IMR-90 (cell line): Measurements from ENCODE around the gene SASH3. TPM values are rescaled to one million over a fixed set of nuclear protein-coding genes. Genes with fewer than 3 reads are reported as not detected.

Experiments
- ATAC-seq: fragments of 200-7000 bp; cut with Tn5 transposase; 2 replicates; pipeline ENCODE4 v1.9.1; 2020; ENCODE audit warnings: low read depth, mild to moderate bottlenecking, moderate library complexity
- BruUV-seq: library from RNA; stranded (reverse); fragments of 400-500 nt; replicated peaks from 2 replicates; lab custom pipeline; 2021; lab: Mats Ljungman, UMichigan
- CTCF ChIA-PET: fragments of 300-600 bp; formaldehyde crosslinking; extraction: SDS; loops from one replicate; lab custom pipeline; 2021; ENCODE audit warnings: antibody characterized with exemption; lab: Yijun Ruan, JAX
- POLR2A ChIA-PET: fragments of 300-600 bp; sonication (Branson Sonifier 250); formaldehyde crosslinking; loops from one replicate; lab custom pipeline; 2022; ENCODE audit warnings: antibody characterized with exemption; ENCODE audit not compliant: unreplicated experiment; lab: Charles Lee
- DNase-seq: peaks from one replicate; pipeline ENCODE4 v3.0.0; 2013
- H2AFZ ChIP-seq: replicated peaks from 2 replicates; pipeline ENCODE3; 2013; ENCODE audit warnings: low read length, mild to moderate bottlenecking; ENCODE audit not compliant: poor library complexity
- H2AK5ac ChIP-seq: 2 replicates; pipeline ENCODE4 v1.6.1; 2013; ENCODE audit warnings: low read depth, low read length, inconsistent platforms
- H2AK9ac ChIP-seq: replicated peaks from 2 replicates; pipeline ENCODE3; 2013; ENCODE audit warnings: mild to moderate bottlenecking, low read depth, low read length, moderate library complexity; ENCODE audit not compliant: poor library complexity
- H2BK120ac ChIP-seq: 2 replicates; pipeline ENCODE4 v1.6.1; 2013; ENCODE audit warnings: low read depth, low read length, inconsistent platforms
- H2BK15ac ChIP-seq: 3 replicates; pipeline ENCODE4 v1.6.1; 2013; ENCODE audit warnings: low read depth, low read length, inconsistent platforms
- H2BK20ac ChIP-seq: 2 replicates; pipeline ENCODE4 v1.6.1; 2013; ENCODE audit warnings: low read depth, mild to moderate bottlenecking, inconsistent platforms, low read length, moderate library complexity
- H2BK5ac ChIP-seq: 2 replicates; pipeline ENCODE4 v1.6.1; 2013; ENCODE audit warnings: mild to moderate bottlenecking, low read depth, low read length, inconsistent platforms; ENCODE audit not compliant: poor library complexity, severe bottlenecking
- H3K14ac ChIP-seq: replicated peaks from 2 replicates; pipeline ENCODE4 v1.6.1; 2013; ENCODE audit warnings: low read depth, low read length, inconsistent platforms
- H3K18ac ChIP-seq: 2 replicates; pipeline ENCODE4 v1.6.1; 2013; ENCODE audit warnings: low read depth, low read length, control low read depth
- H3K23ac ChIP-seq: 2 replicates; pipeline ENCODE4 v1.6.1; 2013; ENCODE audit warnings: low read depth, low read length, inconsistent platforms
- H3K27ac ChIP-seq: 2 replicates; pipeline ENCODE4 v1.5.1; 2013; ENCODE audit warnings: mild to moderate bottlenecking, control low read depth, low read length; ENCODE audit not compliant: insufficient read depth
- H3K27me3 ChIP-seq: 2 replicates; pipeline ENCODE4 v1.6.1; 2013; ENCODE audit warnings: low read length; ENCODE audit not compliant: control insufficient read depth, insufficient read depth
- H3K36me3 ChIP-seq: 2 replicates; pipeline ENCODE4 v1.6.1; 2013; ENCODE audit warnings: low read length, mixed read lengths; ENCODE audit not compliant: control insufficient read depth, insufficient read depth
- H3K4ac ChIP-seq: 2 replicates; pipeline ENCODE4 v1.6.1; 2013; ENCODE audit warnings: low read depth, low read length, inconsistent platforms
- H3K4me1 ChIP-seq: 2 replicates; pipeline ENCODE4 v1.6.1; 2013; ENCODE audit warnings: low read length, mixed read lengths; ENCODE audit not compliant: control insufficient read depth, insufficient read depth
- H3K4me2 ChIP-seq: 2 replicates; pipeline ENCODE4 v1.6.1; 2013; ENCODE audit warnings: low read depth, mild to moderate bottlenecking, control low read depth, low read length, moderate library complexity
- H3K4me3 ChIP-seq: 2 replicates; pipeline ENCODE4 v1.5.1; 2013; ENCODE audit warnings: low read depth, mild to moderate bottlenecking, control low read depth, low read length, moderate library complexity; ENCODE audit not compliant: insufficient read depth
- H3K56ac ChIP-seq: 2 replicates; pipeline ENCODE4 v1.6.1; 2013; ENCODE audit warnings: low read length, inconsistent platforms; ENCODE audit not compliant: insufficient read depth; ENCODE audit errors: extremely low read depth
- H3K79me1 ChIP-seq, 2 experiments: 2 replicates each; pipeline ENCODE4 v1.6.1; 2013; ENCODE audit warnings: low read length in 2 of 2, inconsistent platforms in 1 of 2, low read depth in 1 of 2
- H3K9ac ChIP-seq: 2 replicates; pipeline ENCODE4 v1.6.1; 2013; ENCODE audit warnings: low read depth, low read length, control low read depth
- H3K9me1 ChIP-seq: 2 replicates; pipeline ENCODE4 v1.6.1; 2013; ENCODE audit warnings: low read length, inconsistent platforms; ENCODE audit not compliant: insufficient read depth
- H3K9me3 ChIP-seq: 2 replicates; pipeline ENCODE4 v1.6.1; 2013; ENCODE audit warnings: low read length; ENCODE audit not compliant: control insufficient read depth, insufficient read depth
- H4K20me1 ChIP-seq: 2 replicates; pipeline ENCODE4 v1.6.1; 2013; ENCODE audit warnings: low read length, inconsistent platforms; ENCODE audit not compliant: insufficient read depth
- H4K5ac ChIP-seq: 2 replicates; pipeline ENCODE4 v1.6.1; 2013; ENCODE audit warnings: mild to moderate bottlenecking, low read depth, low read length, control low read depth
- H4K8ac ChIP-seq, 2 experiments: 2 replicates each; pipeline ENCODE4 v1.6.1; 2013; ENCODE audit warnings: low read depth in 2 of 2, low read length in 2 of 2, control low read depth in 1 of 2, inconsistent platforms in 1 of 2
- H4K91ac ChIP-seq: 2 replicates; pipeline ENCODE4 v1.6.1; 2013; ENCODE audit warnings: low read depth, low read length, inconsistent platforms; ENCODE audit not compliant: insufficient read depth
- CEBPB ChIP-seq: IDR thresholded peaks from 2 replicates; pipeline ENCODE4 v1.6.1; 2012; ENCODE audit warnings: low read depth, low read length, improper control_type of control experiment
- RAD21 ChIP-seq: IDR thresholded peaks from 2 replicates; pipeline ENCODE4 v1.6.1; 2012; ENCODE audit warnings: low read length, improper control_type of control experiment
- SMC3 ChIP-seq: fragments of 150-350 bp; IDR thresholded peaks from 2 replicates; pipeline ENCODE4 v1.6.1; 2016; ENCODE audit warnings: low read depth, mild to moderate bottlenecking, antibody characterized with exemption, low read length, moderate library complexity
- WGBS, 2 experiments: methylation state at CpG; one replicate each; pipeline versions ENCODE4 v1.1.5 to v1.1.7; 2013; ENCODE audit warnings: missing lambda C conversion rate in 2 of 2; ENCODE audit not compliant: insufficient read length in 1 of 2; ENCODE audit errors: extremely low coverage in 2 of 2; 5-methylcytosine and 5-hydroxymethylcytosine counted together
- dilution Hi-C: fragments of 300-500 bp; cut with HindIII; formaldehyde crosslinking; loops from one replicate; pipeline ENCODE4 v1.14.3; 2018; ENCODE audit warnings: low sequenced_read_pairs; ENCODE audit not compliant: unreplicated experiment
- in situ Hi-C: fragments of 300-500 bp; cut with MboI; formaldehyde crosslinking; loops from 3 replicates; pipeline ENCODE4 v1.14.3; 2019; ENCODE audit warnings: low sequenced_read_pairs, inconsistent platforms, mixed read lengths
- intact Hi-C: fragments of 100-400 bp; cut with micrococcal nuclease; formaldehyde crosslinking; loops from 2 replicates; pipeline ENCODE4 v1.10.0; 2022
- polyA plus RNA-seq, 3 experiments: library from polyadenylated mRNA; depleted of rRNA; stranded (reverse); fragments of >200 nt; gene quantifications; 2 replicates each; pipeline ENCODE4 v1.2.3, GENCODE V29; 2012; ENCODE audit warnings: low replicate concordance in 1 of 3
- total RNA-seq: library from RNA; depleted of rRNA; stranded (reverse); fragments of >200 nt; gene quantifications from 2 replicates; pipeline ENCODE4 v1.2.3, GENCODE V29; 2012
- TF ChIP-seq, protein P1 (sequence below): fragments of 150-350 bp; IDR thresholded peaks from 2 replicates; pipeline ENCODE4 v1.6.1; 2016; ENCODE audit warnings: low read depth, mild to moderate bottlenecking, low read length, moderate library complexity, borderline replicate concordance

Gene SASH3
- total and polyA plus RNA-seq, 2 of the 4 experiments (the other 2 are of a cell fraction) = not detected

DNA sequence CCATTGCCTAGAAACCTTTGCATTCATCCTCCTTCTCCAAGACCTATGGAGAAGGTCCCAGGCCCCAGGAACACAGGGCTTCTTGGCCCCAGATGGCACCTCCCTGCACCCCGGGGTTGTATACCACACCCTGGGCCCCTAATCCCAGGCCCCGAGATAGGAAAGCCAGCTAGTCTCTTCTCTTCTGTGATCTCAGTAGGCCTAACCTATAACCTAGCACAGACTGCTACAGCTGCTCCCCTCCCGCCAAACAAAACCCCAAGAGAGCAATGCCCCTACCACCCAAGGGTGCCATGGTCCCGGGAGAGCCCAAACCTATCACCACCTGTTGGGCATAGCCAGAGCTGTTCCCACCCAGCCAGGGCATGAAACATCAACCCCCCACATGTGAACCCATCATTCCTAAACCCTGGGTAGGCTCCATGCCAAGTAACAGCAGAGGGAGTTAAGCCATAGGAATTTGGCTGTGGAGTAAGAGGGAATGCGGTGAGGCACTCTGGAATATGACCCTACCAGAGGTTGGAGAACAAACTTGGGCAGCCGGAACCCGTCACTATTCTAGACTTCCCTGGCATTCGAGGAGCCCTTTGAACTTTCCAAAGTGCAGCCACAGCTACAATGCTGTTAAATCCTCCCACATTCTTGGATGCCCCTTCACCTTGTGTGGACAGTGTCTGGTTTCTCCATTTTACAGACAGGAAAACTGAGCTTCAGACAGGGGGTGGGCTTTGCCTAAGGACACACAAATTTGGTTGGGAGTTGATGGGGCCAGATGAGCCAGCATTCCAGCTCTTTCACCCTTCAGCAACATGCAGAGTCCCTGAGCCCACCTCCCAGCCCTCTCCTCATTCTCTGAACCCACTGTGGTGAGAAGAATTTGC lies 10.9 kb upstream of the SASH3 start:
- no TSS peak for BruUV-seq
- dilution Hi-C loops = no loop called here
- WGBS, 2 experiments = 93% methylated on average over 3 of the region's 8 CpGs; no CpG with 5 or more reads in 1 of the 2 experiments

More for the DNA sequence above, 10.9 kb upstream of the SASH3 start:
- no peak overlapping the region for H2BK5ac ChIP-seq
- no peak overlapping the region for H3K4me3 ChIP-seq
- no peak overlapping the region for H2AK9ac ChIP-seq
- DNase-seq (no peak), ATAC-seq (no peak; the same call in 1 of the 2 replicates)
- CTCF ChIA-PET = no interaction called here
- no peak overlapping the region for H4K91ac ChIP-seq
- no peak overlapping the region for H3K56ac ChIP-seq
- no peak overlapping the region for H4K8ac ChIP-seq
- H3K23ac ChIP-seq = no peak overlapping the region
- no peak overlapping the region for H2AFZ ChIP-seq
- H3K4me2 ChIP-seq = no peak overlapping the region
- no peaks in the 10 kb centered on the region for H3K9me3 ChIP-seq
- no peaks in the 10 kb centered on the region for H4K20me1 ChIP-seq
- no peak overlapping the region for H3K18ac ChIP-seq
- no peaks in the 10 kb centered on the region for H3K4me1 ChIP-seq
- no peak overlapping the region for H3K27ac ChIP-seq
- H2BK15ac ChIP-seq = no peak overlapping the region
- POLR2A ChIA-PET = no interaction called here
- TF ChIP-seq, protein P1, sequence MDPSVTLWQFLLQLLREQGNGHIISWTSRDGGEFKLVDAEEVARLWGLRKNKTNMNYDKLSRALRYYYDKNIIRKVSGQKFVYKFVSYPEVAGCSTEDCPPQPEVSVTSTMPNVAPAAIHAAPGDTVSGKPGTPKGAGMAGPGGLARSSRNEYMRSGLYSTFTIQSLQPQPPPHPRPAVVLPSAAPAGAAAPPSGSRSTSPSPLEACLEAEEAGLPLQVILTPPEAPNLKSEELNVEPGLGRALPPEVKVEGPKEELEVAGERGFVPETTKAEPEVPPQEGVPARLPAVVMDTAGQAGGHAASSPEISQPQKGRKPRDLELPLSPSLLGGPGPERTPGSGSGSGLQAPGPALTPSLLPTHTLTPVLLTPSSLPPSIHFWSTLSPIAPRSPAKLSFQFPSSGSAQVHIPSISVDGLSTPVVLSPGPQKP = no peak
- TF ChIP-seq RAD21 = no peak
- no peak for TF ChIP-seq CEBPB
- no peak for TF ChIP-seq SMC3
- H3K27me3 ChIP-seq = peaks cover 10% of the 10 kb centered on the region
- no peak overlapping the region for H3K14ac ChIP-seq
- H3K79me1 ChIP-seq = no peaks in the 10 kb centered on the region
- no peaks in the 10 kb centered on the region for H3K9me1 ChIP-seq
- H2BK20ac ChIP-seq = no peak overlapping the region
- no peak overlapping the region for H2BK120ac ChIP-seq
- H3K36me3 ChIP-seq = no peaks in the 10 kb centered on the region
- H3K4ac ChIP-seq = no peak overlapping the region
- intact Hi-C loops = no loop called here
- in situ Hi-C loops = no loop called here
- H4K5ac ChIP-seq = no peak overlapping the region
- H3K9ac ChIP-seq = no peak overlapping the region
- no peak overlapping the region for H2AK5ac ChIP-seq
